Measurements from ENCODE around the gene OTUB2.

Gene OTUB2

GRCh38 chr14:94079891-94080620, 53.9 kb downstream of the OTUB2 start:
- Histone ChIP-seq H3K4me1 (peaks cover 16% of the 10 kb centered on the region), H3K36me3 (ENCODE audit: control insufficient read depth, insufficient read depth, low read length) (no peaks in the 10 kb centered on the region), H3K4me2 (ENCODE audit: low read length) (peak overlapping the region; percentile 75), H3K9ac (peak overlapping the region; percentile 6), H3K79me2 (peaks cover 52% of the 10 kb centered on the region), H3K27ac (peak overlapping the region; percentile 83), H2AFZ (peak overlapping the region; percentile 87), H3K27me3 (ENCODE audit: control insufficient read depth, insufficient read depth, low read length) (no peaks in the 10 kb centered on the region), H3K4me3 (ENCODE audit: low read depth, low read length) (peak overlapping the region; percentile 90), H3K9me3 (ENCODE audit: control insufficient read depth, low read length) (peaks cover 3% of the 10 kb centered on the region)
- TF ChIP-seq, protein P1, sequence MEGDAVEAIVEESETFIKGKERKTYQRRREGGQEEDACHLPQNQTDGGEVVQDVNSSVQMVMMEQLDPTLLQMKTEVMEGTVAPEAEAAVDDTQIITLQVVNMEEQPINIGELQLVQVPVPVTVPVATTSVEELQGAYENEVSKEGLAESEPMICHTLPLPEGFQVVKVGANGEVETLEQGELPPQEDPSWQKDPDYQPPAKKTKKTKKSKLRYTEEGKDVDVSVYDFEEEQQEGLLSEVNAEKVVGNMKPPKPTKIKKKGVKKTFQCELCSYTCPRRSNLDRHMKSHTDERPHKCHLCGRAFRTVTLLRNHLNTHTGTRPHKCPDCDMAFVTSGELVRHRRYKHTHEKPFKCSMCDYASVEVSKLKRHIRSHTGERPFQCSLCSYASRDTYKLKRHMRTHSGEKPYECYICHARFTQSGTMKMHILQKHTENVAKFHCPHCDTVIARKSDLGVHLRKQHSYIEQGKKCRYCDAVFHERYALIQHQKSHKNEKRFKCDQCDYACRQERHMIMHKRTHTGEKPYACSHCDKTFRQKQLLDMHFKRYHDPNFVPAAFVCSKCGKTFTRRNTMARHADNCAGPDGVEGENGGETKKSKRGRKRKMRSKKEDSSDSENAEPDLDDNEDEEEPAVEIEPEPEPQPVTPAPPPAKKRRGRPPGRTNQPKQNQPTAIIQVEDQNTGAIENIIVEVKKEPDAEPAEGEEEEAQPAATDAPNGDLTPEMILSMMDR (IDR thresholded peaks at IDR 0.05) = no peak

DNA sequence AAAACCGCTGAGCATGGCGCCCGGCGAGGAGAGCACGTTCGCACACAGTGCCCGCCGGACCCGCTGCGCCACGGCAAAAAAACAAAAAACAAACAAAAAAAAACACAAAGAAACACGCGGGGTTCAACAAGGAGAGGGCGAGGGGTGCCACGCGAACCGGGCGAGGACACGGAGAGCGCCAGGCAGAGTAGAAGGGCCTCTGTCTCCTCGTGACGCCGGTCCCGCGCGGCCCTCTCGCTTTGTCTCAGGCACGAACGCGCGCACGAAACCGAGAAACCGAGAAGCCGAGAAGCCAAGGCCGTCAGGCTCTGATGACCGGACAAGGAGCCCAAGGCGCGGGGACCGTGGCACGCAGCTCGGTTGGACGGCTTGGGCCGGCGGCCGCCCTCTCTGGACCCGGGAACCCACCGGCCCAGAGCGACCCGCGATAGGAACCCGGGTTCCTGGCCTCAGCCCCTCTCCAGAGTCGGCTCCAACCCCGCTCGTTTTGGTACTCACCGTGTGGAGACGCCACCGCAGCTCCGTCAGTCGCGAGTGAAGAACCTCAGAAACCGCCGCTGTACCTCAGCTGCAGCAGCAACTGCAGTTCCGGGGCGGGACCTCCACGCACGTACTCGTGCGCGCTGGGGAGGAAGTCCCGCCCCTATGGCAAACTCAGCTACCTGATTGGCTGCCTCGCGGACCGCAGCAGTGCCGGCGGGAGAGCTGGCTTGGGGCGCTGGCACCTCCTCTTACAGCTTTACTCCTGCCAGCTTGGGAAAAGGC, 54.7 kb downstream of the OTUB2 start, which contains the start of the genes DDX24 and IFI27L1:
Gene DDX24 (minus strand): TSS at position 582 of the 765 bp plus-strand sequence. CDS start 1,460 bp downstream, outside the sequence.
Gene IFI27L1 (plus strand): TSS at position 690 of the 765 bp plus-strand sequence. CDS start 15,628 bp downstream, outside the sequence.
- Histone ChIP-seq H3K79me2 (peaks cover 45% of the 10 kb centered on the region), H3K9me3 (ENCODE audit: control insufficient read depth, low read length) (no peaks in the 10 kb centered on the region), H2AFZ (peak within 1 kb of the TSS; percentile 87), H3K4me2 (ENCODE audit: low read length) (peak within 1 kb of the TSS; percentile 88), H3K27ac (peak within 1 kb of the TSS; percentile 83), H3K4me3 (ENCODE audit: low read depth, low read length) (peak within 1 kb of the TSS; percentile 90), H3K36me3 (ENCODE audit: control insufficient read depth, insufficient read depth, low read length) (no peaks in the 10 kb centered on the region), H3K9ac (peak within 1 kb of the TSS; percentile 6), H3K27me3 (ENCODE audit: control insufficient read depth, insufficient read depth, low read length) (no peaks in the 10 kb centered on the region), H3K4me1 (peaks cover 16% of the 10 kb centered on the region)
- TF ChIP-seq, protein P1 (IDR thresholded peaks at IDR 0.05) = no peak

DNA sequence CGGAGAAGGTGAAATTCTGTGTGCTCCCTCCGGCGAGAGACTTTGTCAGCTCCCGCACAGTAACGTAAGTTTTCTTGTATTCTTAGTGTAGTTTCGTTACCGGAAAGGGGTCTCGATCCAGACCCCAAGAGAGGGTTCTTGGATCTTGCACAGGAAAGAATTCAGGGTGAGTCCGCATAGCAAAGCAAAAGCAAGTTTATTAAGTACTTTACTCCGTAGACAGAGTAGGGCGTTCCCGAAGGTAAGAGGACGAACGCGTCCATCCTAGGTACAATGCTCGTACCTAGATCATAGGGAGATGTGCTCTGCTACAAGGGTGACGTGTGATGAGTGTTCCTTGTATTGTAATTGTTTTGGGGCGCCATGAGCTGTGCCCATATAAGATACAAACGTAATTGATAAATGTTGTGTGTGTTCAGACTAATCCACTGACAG, 55.3 kb downstream of the OTUB2 start:
- TF ChIP-seq, protein P1 (IDR thresholded peaks at IDR 0.05) = no peak
- Histone ChIP-seq H2AFZ (peak overlapping the region; percentile 87), H3K4me3 (ENCODE audit: low read depth, low read length) (peak overlapping the region; percentile 90), H3K9me3 (ENCODE audit: control insufficient read depth, low read length) (no peaks in the 10 kb centered on the region), H3K4me2 (ENCODE audit: low read length) (peak overlapping the region; percentile 88), H3K9ac (no peak overlapping the region), H3K4me1 (peaks cover 12% of the 10 kb centered on the region), H3K36me3 (ENCODE audit: control insufficient read depth, insufficient read depth, low read length) (no peaks in the 10 kb centered on the region), H3K27me3 (ENCODE audit: control insufficient read depth, insufficient read depth, low read length) (no peaks in the 10 kb centered on the region), H3K79me2 (peaks cover 39% of the 10 kb centered on the region), H3K27ac (peak overlapping the region; percentile 83)

- no peak overlapping the region for H3K4me2 ChIP-seq (ENCODE audit: low read length)
- H3K9me3 ChIP-seq (ENCODE audit: control insufficient read depth, low read length) = no peaks in the 10 kb centered on the region
- H3K9ac ChIP-seq = no peak overlapping the region
- TF ChIP-seq, protein P1 (IDR thresholded peaks at IDR 0.05) = no peak
- H3K4me1 ChIP-seq = no peaks in the 10 kb centered on the region
- no peak overlapping the region for H2AFZ ChIP-seq
- H3K36me3 ChIP-seq (ENCODE audit: control insufficient read depth, insufficient read depth, low read length) = no peaks in the 10 kb centered on the region
- H3K79me2 ChIP-seq = no peaks in the 10 kb centered on the region
- no peak overlapping the region for H3K4me3 ChIP-seq (ENCODE audit: low read depth, low read length)
- no peaks in the 10 kb centered on the region for H3K27me3 ChIP-seq (ENCODE audit: control insufficient read depth, insufficient read depth, low read length)
- H3K27ac ChIP-seq = no peak overlapping the region
These were observed 61.8 kb downstream of the OTUB2 start for GRCh38 chr14:94087891-94088290.

Measured in parathyroid adenoma (tissue), 2 donors.